KMS-11 (cell line): ENCODE data around the gene HCN2.
"Not testable (repeated sequence)": the region's sequence is repeated elsewhere in the genome, so short reads cannot be mapped to it uniquely, and the experiment has no call there.

Source experiments
- H2AFZ ChIP-seq: fragments of 200-600 bp; sonication (generic); 2 replicates; pipeline ENCODE4 v1.6.1; 2016; ENCODE audit warnings: antibody characterized with exemption, mixed run types, low read depth
- H3K27ac ChIP-seq: fragments of 200-600 bp; sonication (generic); 2 replicates; pipeline ENCODE4 v1.6.1; 2016; ENCODE audit warnings: mild to moderate bottlenecking, mixed run types
- H3K27me3 ChIP-seq: fragments of 200-600 bp; sonication (generic); 2 replicates; pipeline ENCODE4 v1.6.1; 2017; ENCODE audit warnings: mild to moderate bottlenecking, low read depth, mixed run types, moderate library complexity; ENCODE audit not compliant: insufficient read depth
- H3K36me3 ChIP-seq: fragments of 200-600 bp; sonication (generic); 2 replicates; pipeline ENCODE4 v1.6.1; 2017; ENCODE audit warnings: mild to moderate bottlenecking, mixed run types; ENCODE audit not compliant: insufficient read depth
- H3K4me1 ChIP-seq: fragments of 200-600 bp; sonication (generic); 2 replicates; pipeline ENCODE4 v1.6.1; 2016; ENCODE audit warnings: mild to moderate bottlenecking, low read depth, mixed run types; ENCODE audit not compliant: poor library complexity, severe bottlenecking
- H3K4me2 ChIP-seq: fragments of 200-600 bp; sonication (generic); 2 replicates; pipeline ENCODE4 v1.7.0; 2016; ENCODE audit warnings: mild to moderate bottlenecking, mixed run types
- H3K4me3 ChIP-seq: fragments of 200-600 bp; sonication (generic); IDR thresholded peaks from 2 replicates; pipeline ENCODE4 v1.6.1; 2017; ENCODE audit warnings: low read depth, low read length, mixed read lengths; ENCODE audit not compliant: insufficient read depth
- H3K79me2 ChIP-seq: fragments of 200-600 bp; sonication (generic); 2 replicates; pipeline ENCODE4 v1.6.1; 2016; ENCODE audit warnings: low read depth, mixed run types; ENCODE audit not compliant: insufficient read depth
- H3K9ac ChIP-seq: fragments of 200-600 bp; sonication (generic); 2 replicates; pipeline ENCODE4 v1.6.1; 2016; ENCODE audit warnings: mild to moderate bottlenecking, mixed run types
- H4K20me1 ChIP-seq: fragments of 200-600 bp; sonication (generic); 2 replicates; pipeline ENCODE4 v1.6.1; 2016; ENCODE audit warnings: mild to moderate bottlenecking, mixed run types; ENCODE audit not compliant: insufficient read depth
- TF ChIP-seq, protein P1 (sequence below): fragments of 200-600 bp; sonication (generic); conservative IDR thresholded peaks from 2 replicates; pipeline ENCODE4 v1.6.1; 2017; ENCODE audit warnings: low read depth, mild to moderate bottlenecking, antibody characterized with exemption, low read length, moderate library complexity, mixed read lengths

The HCN2 gene

DNA sequence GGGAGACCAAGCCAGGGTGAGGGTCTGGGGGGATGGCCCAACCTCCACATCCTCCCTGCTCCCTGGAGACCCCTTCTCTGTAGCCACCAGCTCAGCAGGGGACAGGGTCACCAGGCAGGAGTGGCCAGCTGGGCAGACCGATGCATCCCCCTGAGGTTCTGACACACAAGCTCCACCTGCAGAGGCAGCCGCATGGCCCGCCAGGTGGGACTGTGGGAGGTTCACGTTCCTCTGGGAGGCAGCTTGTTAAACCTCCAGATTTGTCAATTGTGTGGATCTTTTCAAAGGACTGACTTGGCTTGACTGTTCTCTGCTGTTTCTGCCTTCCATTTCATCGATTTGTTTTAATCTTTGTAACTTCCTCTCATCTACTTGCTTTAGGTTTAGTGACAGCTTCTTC, 35.6 kb downstream of the HCN2 start:
- H3K4me1 ChIP-seq, result no peaks in the 10 kb centered on the region
- H3K36me3 ChIP-seq, result no peaks in the 10 kb centered on the region
- H3K4me2 ChIP-seq, result no peak overlapping the region
- no peak overlapping the region for H2AFZ ChIP-seq
- no peak overlapping the region for H3K4me3 ChIP-seq
- TF ChIP-seq, protein P1, sequence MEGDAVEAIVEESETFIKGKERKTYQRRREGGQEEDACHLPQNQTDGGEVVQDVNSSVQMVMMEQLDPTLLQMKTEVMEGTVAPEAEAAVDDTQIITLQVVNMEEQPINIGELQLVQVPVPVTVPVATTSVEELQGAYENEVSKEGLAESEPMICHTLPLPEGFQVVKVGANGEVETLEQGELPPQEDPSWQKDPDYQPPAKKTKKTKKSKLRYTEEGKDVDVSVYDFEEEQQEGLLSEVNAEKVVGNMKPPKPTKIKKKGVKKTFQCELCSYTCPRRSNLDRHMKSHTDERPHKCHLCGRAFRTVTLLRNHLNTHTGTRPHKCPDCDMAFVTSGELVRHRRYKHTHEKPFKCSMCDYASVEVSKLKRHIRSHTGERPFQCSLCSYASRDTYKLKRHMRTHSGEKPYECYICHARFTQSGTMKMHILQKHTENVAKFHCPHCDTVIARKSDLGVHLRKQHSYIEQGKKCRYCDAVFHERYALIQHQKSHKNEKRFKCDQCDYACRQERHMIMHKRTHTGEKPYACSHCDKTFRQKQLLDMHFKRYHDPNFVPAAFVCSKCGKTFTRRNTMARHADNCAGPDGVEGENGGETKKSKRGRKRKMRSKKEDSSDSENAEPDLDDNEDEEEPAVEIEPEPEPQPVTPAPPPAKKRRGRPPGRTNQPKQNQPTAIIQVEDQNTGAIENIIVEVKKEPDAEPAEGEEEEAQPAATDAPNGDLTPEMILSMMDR, result no peak
- H3K27me3 ChIP-seq, result no peaks in the 10 kb centered on the region
- no peak overlapping the region for H3K9ac ChIP-seq
- H4K20me1 ChIP-seq, result no peaks in the 10 kb centered on the region
- H3K79me2 ChIP-seq, result no peaks in the 10 kb centered on the region
- no peak overlapping the region for H3K27ac ChIP-seq

DNA sequence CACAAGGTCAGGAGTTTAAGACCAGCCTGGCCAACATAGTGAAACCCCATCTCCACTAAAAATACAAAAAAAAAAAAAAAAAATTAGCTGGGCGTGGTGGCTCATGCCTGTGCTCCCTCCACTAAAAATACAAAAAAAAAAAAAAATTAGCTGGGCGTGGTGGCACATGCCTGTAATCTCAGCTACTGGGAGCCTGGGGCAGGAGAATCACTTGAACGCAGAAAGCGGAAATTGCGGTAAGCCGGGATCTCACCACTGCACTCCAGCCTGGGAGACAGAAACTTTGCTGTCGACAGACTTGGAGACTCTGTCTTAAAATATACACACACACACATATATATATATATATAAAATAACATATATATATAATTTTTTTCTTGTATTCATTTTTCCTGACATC, 36.9 kb downstream of the HCN2 start:
- not testable (repeated sequence) for H3K4me1 ChIP-seq, H3K27me3 ChIP-seq, H3K27ac ChIP-seq, H3K79me2 ChIP-seq, H4K20me1 ChIP-seq, H3K4me2 ChIP-seq, H2AFZ ChIP-seq, H3K4me3 ChIP-seq, H3K9ac ChIP-seq, H3K36me3 ChIP-seq

DNA sequence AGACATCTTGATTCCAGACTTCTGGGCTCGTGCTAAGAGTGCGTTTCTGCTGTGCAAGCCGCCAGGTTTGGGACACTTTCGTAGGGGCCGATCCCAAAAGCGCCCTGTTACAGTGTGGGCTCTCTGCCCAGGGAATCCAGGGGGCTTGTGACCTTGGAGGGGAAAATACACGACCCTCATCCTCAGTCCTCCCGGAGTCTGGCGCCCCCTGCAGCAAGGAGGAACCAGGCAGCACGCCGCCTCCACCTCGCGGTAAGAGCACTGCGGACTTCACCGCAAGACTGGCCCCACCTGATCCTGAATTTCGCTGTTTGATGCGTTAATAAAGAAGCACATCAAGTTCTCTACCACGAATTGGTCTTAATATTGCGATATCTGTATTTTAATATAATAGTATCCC, 38.5 kb downstream of the HCN2 start:
- Histone ChIP-seq H3K4me1 (peaks cover 11% of the 10 kb centered on the region), H3K4me2 (no peak overlapping the region), H3K27ac (no peak overlapping the region), H3K9ac (no peak overlapping the region), H3K27me3 (no peaks in the 10 kb centered on the region), H4K20me1 (no peaks in the 10 kb centered on the region), H2AFZ (no peak overlapping the region), H3K4me3 (no peak overlapping the region), H3K79me2 (peaks cover 17% of the 10 kb centered on the region), H3K36me3 (no peaks in the 10 kb centered on the region)
- TF ChIP-seq, protein P1, result peak; percentile 26; the same call in 1 of the 2 replicates

DNA sequence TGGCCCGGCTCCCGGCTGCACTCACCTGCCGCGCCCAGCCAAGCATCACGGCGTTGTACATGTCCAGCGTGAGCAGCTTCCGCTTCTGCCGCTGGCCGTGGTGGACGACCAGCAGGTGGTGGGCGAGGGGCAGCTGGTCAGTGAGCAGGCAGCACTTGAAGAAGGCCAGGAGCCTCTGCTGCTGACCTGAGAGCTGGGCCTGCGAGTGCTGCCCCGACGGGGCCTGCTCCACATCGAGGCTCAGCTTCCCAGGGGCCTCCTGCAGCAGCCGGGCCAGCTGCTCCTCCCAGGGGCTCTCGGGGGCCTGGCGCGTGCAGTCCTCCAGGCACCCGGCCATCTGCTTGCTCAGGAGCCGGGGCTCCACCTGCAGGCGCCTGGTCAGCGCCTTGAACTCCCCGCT, 39.8 kb downstream of the HCN2 start:
- not testable (repeated sequence) for H3K9ac ChIP-seq, H3K4me3 ChIP-seq, H4K20me1 ChIP-seq, H3K36me3 ChIP-seq, H2AFZ ChIP-seq, H3K27me3 ChIP-seq, H3K27ac ChIP-seq, H3K4me2 ChIP-seq
- Histone ChIP-seq H3K79me2 (peaks cover 17% of the 10 kb centered on the region), H3K4me1 (peaks cover 11% of the 10 kb centered on the region)

DNA sequence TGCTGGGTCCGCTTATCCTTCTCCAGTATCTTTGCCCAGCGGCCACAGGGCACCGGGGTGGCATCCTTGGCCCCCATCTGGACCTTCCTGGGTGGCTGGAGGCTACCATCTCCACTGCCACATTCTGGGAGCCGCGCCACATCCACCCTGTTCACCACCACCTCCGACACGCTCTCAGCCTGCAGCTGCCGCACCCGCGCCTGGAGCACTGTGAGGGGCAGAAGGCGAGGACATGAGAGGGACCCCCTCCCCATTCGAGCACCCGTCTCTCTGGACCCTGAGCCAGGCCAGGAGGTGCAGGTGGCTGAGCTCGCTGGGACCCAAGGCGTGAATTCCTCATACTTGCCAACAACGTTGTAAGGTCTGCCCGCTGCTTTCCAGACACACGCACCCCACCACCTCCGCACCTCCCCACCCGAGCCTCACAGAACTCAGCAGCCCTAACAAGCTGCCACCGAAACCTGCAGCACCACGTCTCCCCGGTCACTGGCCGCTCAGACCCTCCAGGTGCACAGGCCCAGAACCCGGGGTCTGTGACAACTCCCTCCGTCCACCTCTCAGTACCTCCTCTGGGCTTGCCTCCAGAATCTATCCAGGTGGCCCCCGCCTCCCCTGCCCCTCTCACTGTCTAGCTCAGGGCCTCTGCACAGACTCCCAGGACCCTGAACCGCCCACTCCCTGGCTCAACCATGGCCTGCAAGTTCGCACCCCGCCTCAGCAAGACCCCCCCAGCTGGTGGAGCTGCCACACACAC, 40.5 kb downstream of the HCN2 start:
- Histone ChIP-seq H3K27me3 (no peaks in the 10 kb centered on the region), H3K4me1 (peaks cover 11% of the 10 kb centered on the region), H3K4me2 (no peak overlapping the region), H4K20me1 (no peaks in the 10 kb centered on the region), H3K9ac (no peak overlapping the region), H3K4me3 (no peak overlapping the region), H3K79me2 (peaks cover 20% of the 10 kb centered on the region), H3K27ac (no peak overlapping the region), H2AFZ (no peak overlapping the region), H3K36me3 (no peaks in the 10 kb centered on the region)
- TF ChIP-seq, protein P1, result no peak
